WTC11 (cell line): Measurements from ENCODE around the gene GRK1. TPM values are rescaled to one million over a fixed set of nuclear protein-coding genes. Genes with fewer than 3 reads are reported as not detected.

Experiments
- ATAC-seq: fragments of 200-7000 bp; cut with Tn5 transposase; 2 replicates; pipeline ENCODE4 v1.10.0; 2021; ENCODE audit warnings: mild to moderate bottlenecking, moderate library complexity
- CTCF ChIA-PET: fragments of 300-600 bp; sonication (Branson Sonifier 250); formaldehyde crosslinking; loops from one replicate; lab custom pipeline; 2021; ENCODE audit warnings: antibody characterized with exemption; lab: Charles Lee
- POLR2A ChIA-PET: fragments of 350-600 bp; sonication (Branson Sonifier 250); formaldehyde crosslinking; loops from one replicate; lab custom pipeline; 2021; ENCODE audit warnings: antibody characterized with exemption; lab: Charles Lee
- DNase-seq: peaks from one replicate; pipeline ENCODE4 v3.0.0; 2021; ENCODE audit warnings: low spot score
- H3K27ac Mint-ChIP-seq: 2 replicates; pipeline ENCODE4 v1.8.0; 2021; ENCODE audit warnings: mixed read lengths
- H3K27me3 Mint-ChIP-seq: 2 replicates; pipeline ENCODE4 v1.8.0; 2021; ENCODE audit warnings: low read depth, mild to moderate bottlenecking, moderate library complexity, mixed read lengths
- H3K36me3 Mint-ChIP-seq: 2 replicates; pipeline ENCODE4 v1.8.0; 2021; ENCODE audit warnings: mixed read lengths
- H3K4me1 Mint-ChIP-seq: 2 replicates; pipeline ENCODE4 v1.8.0; 2022; ENCODE audit warnings: mixed read lengths
- H3K4me3 Mint-ChIP-seq: 2 replicates; pipeline ENCODE4 v1.8.0; 2021; ENCODE audit warnings: mild to moderate bottlenecking, moderate library complexity, mixed read lengths
- H3K9me3 Mint-ChIP-seq: 2 replicates; pipeline ENCODE4 v1.8.0; 2021; ENCODE audit warnings: mixed read lengths
- CBFB ChIP-seq: sonication (generic); formaldehyde crosslinking; IDR thresholded peaks from 2 replicates; pipeline ENCODE4 v1.8.1; 2022; ENCODE audit warnings: mild to moderate bottlenecking, low read depth, missing genetic modification reagents
- FOXJ3 ChIP-seq: sonication (generic); formaldehyde crosslinking; IDR thresholded peaks from 2 replicates; pipeline ENCODE4 v1.9.0; 2021; ENCODE audit warnings: missing genetic modification reagents, mild to moderate bottlenecking, borderline replicate concordance
- JUN ChIP-seq: sonication (generic); formaldehyde crosslinking; IDR thresholded peaks from 2 replicates; pipeline ENCODE4 v1.8.0; 2023; ENCODE audit warnings: mild to moderate bottlenecking, missing genetic modification reagents
- KAT7 ChIP-seq: sonication (generic); formaldehyde crosslinking; IDR thresholded peaks from 2 replicates; pipeline ENCODE4 v1.8.1; 2023; ENCODE audit warnings: missing genetic modification reagents, mild to moderate bottlenecking, borderline replicate concordance
- MXD4 ChIP-seq: fragments of 250-450 bp; sonication (Bioruptor Pico); IDR thresholded peaks from 2 replicates; pipeline ENCODE4 v1.8.0; 2021; ENCODE audit warnings: mild to moderate bottlenecking, moderate library complexity, borderline replicate concordance
- MYBL2 ChIP-seq: sonication (generic); formaldehyde crosslinking; IDR thresholded peaks from 2 replicates; pipeline ENCODE4 v1.8.1; 2023; ENCODE audit warnings: mild to moderate bottlenecking, moderate library complexity, missing genetic modification reagents
- NFE2L1 ChIP-seq: sonication (generic); formaldehyde crosslinking; IDR thresholded peaks from 2 replicates; pipeline ENCODE4 v1.8.1; 2023; ENCODE audit warnings: missing genetic modification reagents
- NR2C2 ChIP-seq: sonication (generic); formaldehyde crosslinking; IDR thresholded peaks from 2 replicates; pipeline ENCODE4 v1.8.0; 2022; ENCODE audit warnings: mild to moderate bottlenecking, missing genetic modification reagents
- NR3C1 ChIP-seq: sonication (generic); formaldehyde crosslinking; conservative IDR thresholded peaks from 2 replicates; pipeline ENCODE4 v1.8.1; 2023; ENCODE audit warnings: low read depth, mild to moderate bottlenecking, missing genetic modification reagents
- RELA ChIP-seq: sonication (generic); formaldehyde crosslinking; IDR thresholded peaks from 2 replicates; pipeline ENCODE4 v1.8.1; 2022; ENCODE audit warnings: missing genetic modification reagents, mild to moderate bottlenecking, borderline replicate concordance
- SMAD3 ChIP-seq: sonication (generic); formaldehyde crosslinking; IDR thresholded peaks from 2 replicates; pipeline ENCODE4 v1.8.0; 2022; ENCODE audit warnings: missing genetic modification reagents, mild to moderate bottlenecking, borderline replicate concordance
- TEAD1 ChIP-seq: sonication (generic); formaldehyde crosslinking; IDR thresholded peaks from 2 replicates; pipeline ENCODE4 v1.8.0; 2022; ENCODE audit warnings: mild to moderate bottlenecking, missing genetic modification reagents
- TP53 ChIP-seq: sonication (generic); formaldehyde crosslinking; IDR thresholded peaks from 2 replicates; pipeline ENCODE4 v1.8.1; 2023; ENCODE audit warnings: mild to moderate bottlenecking, missing genetic modification reagents
- ZNF121 ChIP-seq: sonication (generic); formaldehyde crosslinking; IDR thresholded peaks from 2 replicates; pipeline ENCODE4 v1.8.0; 2023; ENCODE audit warnings: missing genetic modification reagents
- total RNA-seq: library from RNA; stranded (reverse); gene quantifications from 3 replicates; pipeline ENCODE4 v1.2.3, GENCODE V29; 2021
- TF ChIP-seq, protein P1 (sequence below): fragments of 250-450 bp; sonication (Bioruptor Pico); conservative IDR thresholded peaks from 2 replicates; pipeline ENCODE4 v1.9.0; 2021; ENCODE audit warnings: mild to moderate bottlenecking
- TF ChIP-seq, protein P2 (sequence below): sonication (generic); formaldehyde crosslinking; IDR thresholded peaks from 2 replicates; pipeline ENCODE4 v1.8.1; 2023; ENCODE audit warnings: mild to moderate bottlenecking, missing genetic modification reagents
- TF ChIP-seq, protein P3 (sequence below): fragments of 250-450 bp; sonication (Bioruptor Pico); IDR thresholded peaks from 2 replicates; pipeline ENCODE4 v1.8.0; 2021; ENCODE audit warnings: mild to moderate bottlenecking
- TF ChIP-seq, protein P4 (sequence below): fragments of 250-450 bp; sonication (Bioruptor Pico); IDR thresholded peaks from 2 replicates; pipeline ENCODE4 v1.9.0; 2021; ENCODE audit warnings: mild to moderate bottlenecking
- TF ChIP-seq, protein P5 (sequence below): sonication (generic); formaldehyde crosslinking; IDR thresholded peaks from 2 replicates; pipeline ENCODE4 v1.8.0; 2022; ENCODE audit warnings: mild to moderate bottlenecking, missing genetic modification reagents
- TF ChIP-seq, protein P6 (sequence below): sonication (generic); formaldehyde crosslinking; conservative IDR thresholded peaks from 2 replicates; pipeline ENCODE4 v1.8.1; 2023; ENCODE audit warnings: mild to moderate bottlenecking, low read depth, missing genetic modification reagents, moderate library complexity

Gene GRK1
- total RNA-seq, 1 experiment from 2014 or later = 0.17 TPM

DNA sequence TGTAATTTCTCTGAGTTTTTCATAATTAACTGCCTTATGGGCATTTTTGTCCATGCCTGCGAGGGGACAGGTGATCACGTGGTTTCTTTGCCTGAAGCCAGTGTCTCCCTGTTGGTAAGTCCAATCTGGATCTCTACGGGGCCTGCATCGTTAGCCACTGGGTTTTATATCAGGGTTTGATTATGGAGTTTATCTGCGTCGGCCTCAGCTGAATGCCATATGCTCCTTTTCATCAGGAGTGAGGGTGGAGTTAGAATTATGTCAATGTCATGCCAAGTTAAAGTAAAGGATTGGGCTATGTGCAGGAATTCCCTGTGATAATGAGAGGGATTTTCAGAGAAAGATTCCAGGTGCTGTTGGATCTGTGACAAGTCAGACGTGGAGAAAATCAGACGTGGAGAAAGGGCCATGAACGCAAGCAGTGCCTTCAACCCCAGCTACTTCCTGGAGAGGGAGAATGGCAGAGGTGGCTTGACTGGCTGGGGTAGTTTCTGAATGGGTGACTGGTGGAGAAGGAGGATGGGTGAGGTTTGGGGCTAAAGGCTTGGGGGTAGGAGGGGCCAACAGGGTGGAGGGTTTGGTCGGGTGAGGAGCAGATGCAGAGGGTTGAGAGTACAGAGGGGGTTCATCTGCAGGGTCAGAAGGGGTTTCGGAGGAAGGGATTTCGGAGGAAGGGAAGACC is 116.3 kb downstream of the GRK1 start:
- H3K36me3 Mint-ChIP-seq = peaks cover 20% of the 10 kb centered on the region
- ATAC-seq (no peak), DNase-seq (no peak)
- no peak overlapping the region for H3K27ac Mint-ChIP-seq
- no peak overlapping the region for H3K4me3 Mint-ChIP-seq
- H3K9me3 Mint-ChIP-seq = no peaks in the 10 kb centered on the region; the same call in none of the 2 replicates
- H3K4me1 Mint-ChIP-seq = peaks cover 10% of the 10 kb centered on the region
- TF ChIP-seq RELA (CRISPR knock-in tag) = no peak
- TF ChIP-seq FOXJ3 (CRISPR knock-in tag) = no peak
- TF ChIP-seq, protein P1, sequence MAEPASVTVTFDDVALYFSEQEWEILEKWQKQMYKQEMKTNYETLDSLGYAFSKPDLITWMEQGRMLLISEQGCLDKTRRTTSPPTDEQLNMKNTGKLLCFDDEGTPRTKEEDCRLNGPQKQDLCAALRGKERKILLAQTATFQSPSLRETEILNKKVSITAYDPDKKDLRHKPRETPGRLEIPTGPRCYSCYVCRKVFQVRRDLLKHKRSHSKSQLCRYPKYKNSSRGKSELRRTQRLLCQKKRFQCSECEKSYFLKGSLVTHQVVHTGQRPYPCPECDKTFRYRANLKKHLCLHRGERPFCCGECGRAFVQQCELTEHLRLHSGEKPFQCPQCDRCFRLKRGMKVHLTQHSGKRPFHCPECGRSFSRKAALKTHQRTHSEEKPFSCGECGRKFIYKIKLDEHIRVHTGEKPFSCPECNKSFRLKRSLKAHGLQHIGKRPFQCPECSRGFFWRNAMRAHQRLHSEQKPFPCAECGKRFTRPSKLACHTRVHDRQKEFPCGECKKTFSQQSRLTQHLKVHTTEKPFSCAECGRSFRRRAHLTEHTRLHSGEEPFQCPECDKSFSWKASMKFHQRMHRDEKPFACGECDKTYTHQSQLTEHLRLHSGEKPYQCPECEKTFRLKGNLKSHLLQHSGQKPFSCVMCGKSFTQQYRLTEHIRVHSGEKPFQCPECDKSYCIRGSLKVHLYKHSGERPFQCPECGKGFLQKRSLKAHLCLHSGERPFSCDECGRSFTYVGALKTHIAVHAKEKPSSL (CRISPR knock-in tag) = no peak
- TF ChIP-seq TP53 = no peak
- TF ChIP-seq, protein P2, sequence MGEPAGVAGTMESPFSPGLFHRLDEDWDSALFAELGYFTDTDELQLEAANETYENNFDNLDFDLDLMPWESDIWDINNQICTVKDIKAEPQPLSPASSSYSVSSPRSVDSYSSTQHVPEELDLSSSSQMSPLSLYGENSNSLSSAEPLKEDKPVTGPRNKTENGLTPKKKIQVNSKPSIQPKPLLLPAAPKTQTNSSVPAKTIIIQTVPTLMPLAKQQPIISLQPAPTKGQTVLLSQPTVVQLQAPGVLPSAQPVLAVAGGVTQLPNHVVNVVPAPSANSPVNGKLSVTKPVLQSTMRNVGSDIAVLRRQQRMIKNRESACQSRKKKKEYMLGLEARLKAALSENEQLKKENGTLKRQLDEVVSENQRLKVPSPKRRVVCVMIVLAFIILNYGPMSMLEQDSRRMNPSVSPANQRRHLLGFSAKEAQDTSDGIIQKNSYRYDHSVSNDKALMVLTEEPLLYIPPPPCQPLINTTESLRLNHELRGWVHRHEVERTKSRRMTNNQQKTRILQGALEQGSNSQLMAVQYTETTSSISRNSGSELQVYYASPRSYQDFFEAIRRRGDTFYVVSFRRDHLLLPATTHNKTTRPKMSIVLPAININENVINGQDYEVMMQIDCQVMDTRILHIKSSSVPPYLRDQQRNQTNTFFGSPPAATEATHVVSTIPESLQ (CRISPR knock-in tag) = no peak
- TF ChIP-seq TEAD1 (CRISPR knock-in tag) = no peak
- TF ChIP-seq SMAD3 = no peak
- TF ChIP-seq, protein P3, sequence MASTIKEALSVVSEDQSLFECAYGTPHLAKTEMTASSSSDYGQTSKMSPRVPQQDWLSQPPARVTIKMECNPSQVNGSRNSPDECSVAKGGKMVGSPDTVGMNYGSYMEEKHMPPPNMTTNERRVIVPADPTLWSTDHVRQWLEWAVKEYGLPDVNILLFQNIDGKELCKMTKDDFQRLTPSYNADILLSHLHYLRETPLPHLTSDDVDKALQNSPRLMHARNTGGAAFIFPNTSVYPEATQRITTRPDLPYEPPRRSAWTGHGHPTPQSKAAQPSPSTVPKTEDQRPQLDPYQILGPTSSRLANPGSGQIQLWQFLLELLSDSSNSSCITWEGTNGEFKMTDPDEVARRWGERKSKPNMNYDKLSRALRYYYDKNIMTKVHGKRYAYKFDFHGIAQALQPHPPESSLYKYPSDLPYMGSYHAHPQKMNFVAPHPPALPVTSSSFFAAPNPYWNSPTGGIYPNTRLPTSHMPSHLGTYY (CRISPR knock-in tag) = no peak
- no peak for TF ChIP-seq JUN (CRISPR knock-in tag)
- TF ChIP-seq, protein P4, sequence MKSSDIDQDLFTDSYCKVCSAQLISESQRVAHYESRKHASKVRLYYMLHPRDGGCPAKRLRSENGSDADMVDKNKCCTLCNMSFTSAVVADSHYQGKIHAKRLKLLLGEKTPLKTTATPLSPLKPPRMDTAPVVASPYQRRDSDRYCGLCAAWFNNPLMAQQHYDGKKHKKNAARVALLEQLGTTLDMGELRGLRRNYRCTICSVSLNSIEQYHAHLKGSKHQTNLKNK (CRISPR knock-in tag) = no peak
- no peak for TF ChIP-seq NR2C2 (CRISPR knock-in tag)
- peaks cover 5% of the 10 kb centered on the region for H3K27me3 Mint-ChIP-seq
- POLR2A ChIA-PET = no interaction called here
- CTCF ChIA-PET = no interaction called here

DNA sequence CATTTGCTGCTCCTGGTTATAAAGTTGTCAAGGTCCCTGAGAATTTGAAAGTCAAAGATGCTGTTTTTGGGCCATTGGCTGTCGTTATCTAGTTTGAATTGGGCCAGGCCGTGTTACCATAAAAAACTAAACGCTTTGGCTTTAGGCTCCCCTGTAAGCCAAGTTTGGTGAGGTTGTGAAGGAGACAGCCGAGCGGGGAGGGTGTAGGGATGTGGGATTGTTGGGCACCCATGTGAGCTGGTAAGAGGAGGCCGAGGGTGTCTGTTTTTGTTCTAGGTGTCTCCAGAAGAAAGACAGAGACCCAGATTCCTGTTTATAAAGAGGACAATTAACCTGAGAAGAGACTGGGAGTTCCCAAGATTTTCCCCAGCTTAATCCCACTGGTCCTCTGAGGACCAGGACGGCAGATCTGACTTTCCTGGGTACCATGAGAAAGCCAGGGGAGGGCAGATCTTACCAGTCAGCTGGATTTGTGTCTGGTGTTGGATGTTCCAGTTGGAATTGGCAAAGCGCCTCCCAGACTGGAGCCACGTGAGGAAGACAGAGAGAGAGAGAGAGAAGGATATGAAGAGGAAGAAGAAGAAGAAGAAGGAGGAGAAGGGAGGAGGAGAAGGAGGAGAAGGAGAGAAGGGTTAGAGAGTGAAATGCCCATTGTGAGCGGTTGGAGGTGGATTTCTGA is 117.1 kb downstream of the GRK1 start:
- ChIA-PET POLR2A (no interaction called here), CTCF (no interaction called here)
- no peak for ATAC-seq
- Mint-ChIP-seq H3K36me3 (peaks cover 20% of the 10 kb centered on the region), H3K27me3 (peaks cover 5% of the 10 kb centered on the region), H3K4me1 (peaks cover 13% of the 10 kb centered on the region), H3K27ac (no peak overlapping the region), H3K9me3 (no peaks in the 10 kb centered on the region; the same call in none of the 2 replicates), H3K4me3 (no peak overlapping the region)
- TF ChIP-seq ZNF121 (CRISPR knock-in tag) (no peak), KAT7 (CRISPR knock-in tag) (no peak), NFE2L1 (CRISPR knock-in tag) (no peak), MYBL2 (CRISPR knock-in tag) (no peak), NR3C1 (no peak), CBFB (CRISPR knock-in tag) (no peak), MXD4 (CRISPR knock-in tag) (no peak)
- TF ChIP-seq, protein P5, sequence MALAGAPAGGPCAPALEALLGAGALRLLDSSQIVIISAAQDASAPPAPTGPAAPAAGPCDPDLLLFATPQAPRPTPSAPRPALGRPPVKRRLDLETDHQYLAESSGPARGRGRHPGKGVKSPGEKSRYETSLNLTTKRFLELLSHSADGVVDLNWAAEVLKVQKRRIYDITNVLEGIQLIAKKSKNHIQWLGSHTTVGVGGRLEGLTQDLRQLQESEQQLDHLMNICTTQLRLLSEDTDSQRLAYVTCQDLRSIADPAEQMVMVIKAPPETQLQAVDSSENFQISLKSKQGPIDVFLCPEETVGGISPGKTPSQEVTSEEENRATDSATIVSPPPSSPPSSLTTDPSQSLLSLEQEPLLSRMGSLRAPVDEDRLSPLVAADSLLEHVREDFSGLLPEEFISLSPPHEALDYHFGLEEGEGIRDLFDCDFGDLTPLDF (CRISPR knock-in tag) = no peak
- TF ChIP-seq, protein P6, sequence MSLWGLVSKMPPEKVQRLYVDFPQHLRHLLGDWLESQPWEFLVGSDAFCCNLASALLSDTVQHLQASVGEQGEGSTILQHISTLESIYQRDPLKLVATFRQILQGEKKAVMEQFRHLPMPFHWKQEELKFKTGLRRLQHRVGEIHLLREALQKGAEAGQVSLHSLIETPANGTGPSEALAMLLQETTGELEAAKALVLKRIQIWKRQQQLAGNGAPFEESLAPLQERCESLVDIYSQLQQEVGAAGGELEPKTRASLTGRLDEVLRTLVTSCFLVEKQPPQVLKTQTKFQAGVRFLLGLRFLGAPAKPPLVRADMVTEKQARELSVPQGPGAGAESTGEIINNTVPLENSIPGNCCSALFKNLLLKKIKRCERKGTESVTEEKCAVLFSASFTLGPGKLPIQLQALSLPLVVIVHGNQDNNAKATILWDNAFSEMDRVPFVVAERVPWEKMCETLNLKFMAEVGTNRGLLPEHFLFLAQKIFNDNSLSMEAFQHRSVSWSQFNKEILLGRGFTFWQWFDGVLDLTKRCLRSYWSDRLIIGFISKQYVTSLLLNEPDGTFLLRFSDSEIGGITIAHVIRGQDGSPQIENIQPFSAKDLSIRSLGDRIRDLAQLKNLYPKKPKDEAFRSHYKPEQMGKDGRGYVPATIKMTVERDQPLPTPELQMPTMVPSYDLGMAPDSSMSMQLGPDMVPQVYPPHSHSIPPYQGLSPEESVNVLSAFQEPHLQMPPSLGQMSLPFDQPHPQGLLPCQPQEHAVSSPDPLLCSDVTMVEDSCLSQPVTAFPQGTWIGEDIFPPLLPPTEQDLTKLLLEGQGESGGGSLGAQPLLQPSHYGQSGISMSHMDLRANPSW (CRISPR knock-in tag) = no peak
- DNase-seq = no peak
